Sigmoid colon (tissue), 7 donors: ENCODE measurements around the gene KCNH5. TPM values are rescaled to one million over a fixed set of nuclear protein-coding genes. Genes with fewer than 3 reads are reported as not detected.

Source experiments
- DNase-seq: peaks from one replicate; pipeline ENCODE4 v3.0.0-alpha.2; 2019
- H3K27ac ChIP-seq, 4 donors: fragments of 200-600 bp; sonication (generic); one replicate each; pipeline ENCODE4 v1.5.1; 2016 to 2019; ENCODE audit warnings: mild to moderate bottlenecking in 1 of 4
- H3K27me3 ChIP-seq, 3 donors: fragments of 200-600 bp; sonication (generic); one replicate each; pipeline ENCODE4 v1.5.1; 2019; ENCODE audit warnings: mild to moderate bottlenecking in 1 of 3
- H3K36me3 ChIP-seq, 4 donors: fragments of 200-600 bp; sonication (generic); one replicate each; pipeline ENCODE4 v1.5.1; 2016 to 2019
- H3K4me1 ChIP-seq, 4 donors: fragments of 200-600 bp; sonication (generic); one replicate each; pipeline ENCODE4 v1.5.1; 2017 to 2019
- H3K4me3 ChIP-seq, 4 donors: fragments of 200-600 bp; sonication (generic); one replicate each; pipeline ENCODE4 v1.5.1; 2017 to 2019; ENCODE audit warnings: mild to moderate bottlenecking in 2 of 4, moderate library complexity in 1 of 4
- H3K9me3 ChIP-seq, 4 donors: fragments of 200-600 bp in 3 of 4; sonication (generic) in 3 of 4; one replicate each; pipeline versions ENCODE4 v1.5.1 to v1.6.1; 2013 to 2019
- CTCF ChIP-seq, 4 experiments: fragments of 450-650 bp in 3 of 4; fragments of 200-600 bp in 1 of 4; IDR thresholded peaks; one replicate each; pipeline ENCODE4 v1.5.1; 2016 to 2019; ENCODE audit warnings: antibody characterized with exemption in 4 of 4, mild to moderate bottlenecking in 3 of 4, moderate library complexity in 2 of 4
- EP300 ChIP-seq, 4 donors: sonication (generic); formaldehyde crosslinking; IDR thresholded peaks; one replicate each; pipeline ENCODE4 v1.6.1; 2017; ENCODE audit warnings: antibody characterized with exemption in 4 of 4
- POLR2A ChIP-seq, 2 donors: fragments of 450-650 bp; IDR thresholded peaks; one replicate each; pipeline ENCODE4 v1.6.1; 2016; ENCODE audit warnings: antibody characterized with exemption in 2 of 2, mild to moderate bottlenecking in 2 of 2, moderate library complexity in 2 of 2
- POLR2AphosphoS5 ChIP-seq, 4 donors: sonication (generic); formaldehyde crosslinking; IDR thresholded peaks; one replicate each; pipeline ENCODE4 v1.6.1; 2017; ENCODE audit warnings: antibody characterized with exemption in 4 of 4
- WGBS, 2 donors: extraction: QIAGEN DNeasy Blood & Tissue Kit; methylation state at CpG; one replicate each; pipeline ENCODE4 v1.1.7; 2013; 5-methylcytosine and 5-hydroxymethylcytosine counted together
- intact Hi-C: fragments of 100-400 bp; cut with DNase I; formaldehyde crosslinking; loops from one replicate; pipeline ENCODE4 v1.15.1; 2023
- polyA plus RNA-seq, 3 donors: library from polyadenylated mRNA; stranded (reverse); fragments of 200-250 nt; gene quantifications; one replicate each; pipeline ENCODE4 v1.2.3, GENCODE V29; 2013
- total RNA-seq, 4 donors: library from RNA; depleted of rRNA; stranded (reverse); fragments of >200 nt; gene quantifications; one replicate each; pipeline ENCODE4 v1.1.0, GENCODE V29; 2016
- donor health status: healthy with polysubstance abuse.
- donor health status: Bipolar disorder and iron deficiency.
- donor health status: healthy.

The KCNH5 gene
- total and polyA plus RNA-seq, 7 donors: 0.09 to 0.36 (median 0.27) TPM; not detected in 2

DNA sequence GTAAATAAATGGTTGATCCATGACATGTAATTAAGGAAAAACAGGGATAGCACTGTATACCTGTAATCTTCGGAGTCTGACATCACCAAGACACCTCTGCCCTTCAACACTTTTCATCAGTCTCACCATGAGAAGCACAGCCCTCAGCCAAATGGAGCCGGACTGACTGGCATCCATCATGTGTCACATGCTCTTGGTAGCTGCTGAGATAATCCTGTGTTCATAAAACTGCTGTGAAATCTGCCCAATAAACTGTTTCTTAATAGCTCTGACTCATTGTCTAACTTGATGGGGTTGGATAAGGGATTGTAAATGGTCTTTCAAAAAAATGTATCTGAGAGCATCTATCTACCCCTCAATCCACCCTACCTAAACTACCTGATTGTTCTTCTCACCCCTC is 33.6 kb downstream of the KCNH5 start:
- Histone ChIP-seq H3K9me3 (no peaks in the 10 kb centered on the region), H3K36me3 (no peaks in the 10 kb centered on the region), H3K27me3 (no peaks in the 10 kb centered on the region), H3K27ac (no peak overlapping the region), H3K4me1 (no peaks in the 10 kb centered on the region), H3K4me3 (no peak overlapping the region)
- no peak for DNase-seq
- WGBS, 2 donors: 69 to 85% methylated on average over 2 of the region's 2 CpGs
- intact Hi-C loops: no loop called here
- TF ChIP-seq EP300 (IDR thresholded peaks at IDR 0.05): no peak
- TF ChIP-seq POLR2A (IDR thresholded peaks at IDR 0.05): no peak
- TF ChIP-seq POLR2AphosphoS5 (IDR thresholded peaks at IDR 0.05): no peak
- no peak for TF ChIP-seq CTCF (IDR thresholded peaks at IDR 0.05)

DNA sequence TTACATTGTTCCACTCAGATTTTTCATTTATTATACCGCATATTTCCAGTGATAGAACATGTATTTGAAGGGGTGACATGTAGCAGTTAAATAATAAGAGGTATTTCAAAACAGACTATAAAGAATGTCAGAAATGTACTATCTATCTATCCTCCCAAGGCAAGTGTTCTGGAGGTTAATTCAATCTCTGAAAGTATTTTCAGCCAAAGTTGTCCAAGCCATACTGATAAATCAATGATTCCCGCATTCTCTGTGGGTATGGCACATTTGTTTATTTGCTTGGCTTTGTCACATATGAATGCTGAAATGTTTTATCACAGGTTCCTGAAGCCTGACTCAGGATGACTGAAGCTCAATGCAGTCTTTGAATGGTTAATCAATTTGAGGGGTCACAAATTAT is 35.8 kb downstream of the KCNH5 start:
- no peak for DNase-seq
- WGBS, 2 donors: 86 to 89% methylated on average over 2 of the region's 2 CpGs
- TF ChIP-seq EP300 (IDR thresholded peaks at IDR 0.05) (no peak), POLR2A (IDR thresholded peaks at IDR 0.05) (no peak)
- Histone ChIP-seq H3K9me3 (no peaks in the 10 kb centered on the region), H3K4me1 (no peaks in the 10 kb centered on the region), H3K4me3 (no peak overlapping the region), H3K27me3 (no peaks in the 10 kb centered on the region), H3K27ac (no peak overlapping the region), H3K36me3 (no peaks in the 10 kb centered on the region)
- intact Hi-C loops: no loop called here

DNA sequence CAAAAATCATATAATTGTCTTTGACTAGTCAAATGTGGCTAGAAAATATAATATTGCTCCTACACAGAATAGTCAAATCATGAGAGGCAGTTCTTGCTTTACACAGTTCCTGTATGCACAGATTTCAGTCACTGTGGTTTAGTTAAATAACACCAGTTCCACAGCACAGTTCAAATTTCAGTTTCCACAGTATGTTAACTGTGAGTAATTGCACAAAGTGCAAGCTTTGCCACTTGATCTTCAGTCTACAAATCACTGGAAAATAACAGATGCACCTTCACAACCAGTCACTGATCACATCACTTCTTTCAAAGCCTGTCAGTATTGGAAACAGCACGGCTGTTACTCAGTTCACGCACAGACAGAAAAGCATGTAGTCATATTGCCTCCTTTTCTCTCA is 38.7 kb downstream of the KCNH5 start:
- intact Hi-C loops: no loop called here
- DNase-seq: no peak
- WGBS, 2 donors: 80 to 85% methylated on average over 2 of the region's 2 CpGs
- H3K4me1 ChIP-seq: no peaks in the 10 kb centered on the region
- no peaks in the 10 kb centered on the region for H3K36me3 ChIP-seq
- H3K27me3 ChIP-seq: no peaks in the 10 kb centered on the region
- no peaks in the 10 kb centered on the region for H3K9me3 ChIP-seq
- no peak overlapping the region for H3K4me3 ChIP-seq
- H3K27ac ChIP-seq: no peak overlapping the region
- TF ChIP-seq POLR2AphosphoS5 (IDR thresholded peaks at IDR 0.05) (no peak), EP300 (IDR thresholded peaks at IDR 0.05) (no peak), CTCF (IDR thresholded peaks at IDR 0.05) (no peak)

DNA sequence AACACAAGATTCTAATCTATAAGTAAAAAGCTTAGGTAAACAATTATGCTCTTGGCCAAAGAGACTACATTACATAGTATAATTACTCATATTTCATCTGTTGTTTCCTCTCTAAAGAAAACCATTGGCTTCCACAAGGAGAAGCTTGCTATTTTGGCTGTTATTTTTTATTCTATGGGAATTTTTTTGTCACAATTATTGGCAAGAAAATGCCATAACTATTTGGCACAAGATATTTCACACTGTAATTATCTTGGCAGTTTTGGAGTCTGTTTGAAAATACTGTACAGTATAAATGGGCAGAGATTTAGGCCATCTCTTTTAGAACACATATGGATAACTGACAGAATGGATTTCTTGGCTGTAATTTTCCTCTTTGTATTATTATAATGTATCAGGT is 51.2 kb downstream of the KCNH5 start:
- TF ChIP-seq POLR2A (IDR thresholded peaks at IDR 0.05) (no peak), CTCF (IDR thresholded peaks at IDR 0.05) (no peak), EP300 (IDR thresholded peaks at IDR 0.05) (no peak), POLR2AphosphoS5 (IDR thresholded peaks at IDR 0.05) (no peak)

GRCh38 chr14:62988967-62989366 is 56.3 kb downstream of the KCNH5 start:
- Histone ChIP-seq H3K27ac (no peak overlapping the region), H3K36me3 (no peaks in the 10 kb centered on the region), H3K27me3 (no peaks in the 10 kb centered on the region), H3K9me3 (no peaks in the 10 kb centered on the region), H3K4me3 (no peak overlapping the region), H3K4me1 (no peaks in the 10 kb centered on the region)
- TF ChIP-seq POLR2A (IDR thresholded peaks at IDR 0.05): no peak
- TF ChIP-seq POLR2AphosphoS5 (IDR thresholded peaks at IDR 0.05): no peak
- TF ChIP-seq EP300 (IDR thresholded peaks at IDR 0.05): no peak
- no peak for DNase-seq
- 49 to 62% methylated on average over 3 of the region's 3 CpGs for WGBS, 2 donors
- intact Hi-C loops: no loop called here

More for the DNA sequence above, 51.2 kb downstream of the KCNH5 start:
- Histone ChIP-seq H3K4me3 (no peak overlapping the region), H3K4me1 (no peaks in the 10 kb centered on the region), H3K36me3 (no peaks in the 10 kb centered on the region), H3K27me3 (no peaks in the 10 kb centered on the region), H3K9me3 (no peaks in the 10 kb centered on the region), H3K27ac (no peak overlapping the region)
- no peak for DNase-seq
- intact Hi-C loops: no loop called here

DNA sequence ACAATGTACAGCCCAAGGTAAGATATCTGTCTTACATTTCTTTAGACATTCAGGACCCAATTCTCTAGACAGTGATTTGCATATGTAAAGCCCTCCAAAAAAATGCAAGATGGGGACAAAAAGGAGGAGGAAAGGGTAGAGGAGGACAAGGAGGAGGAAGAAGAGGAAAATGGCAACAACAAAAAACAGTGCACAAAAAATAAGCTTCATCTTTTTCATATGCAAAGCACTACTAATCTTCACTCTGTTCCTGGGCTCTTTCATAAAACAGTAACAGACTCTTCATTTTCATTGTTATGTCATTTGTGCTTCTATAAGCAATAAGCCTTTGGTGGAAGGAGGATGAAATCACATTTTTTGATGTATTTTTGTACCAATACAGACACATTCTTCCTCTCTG is 61.4 kb downstream of the KCNH5 start:
- no peaks in the 10 kb centered on the region for H3K4me1 ChIP-seq
- H3K27ac ChIP-seq: no peak overlapping the region
- intact Hi-C loops: no loop called here
- no peaks in the 10 kb centered on the region for H3K27me3 ChIP-seq
- H3K36me3 ChIP-seq: no peaks in the 10 kb centered on the region
- TF ChIP-seq POLR2AphosphoS5 (IDR thresholded peaks at IDR 0.05): no peak
- TF ChIP-seq EP300 (IDR thresholded peaks at IDR 0.05): no peak
- no peak for TF ChIP-seq CTCF (IDR thresholded peaks at IDR 0.05)
- TF ChIP-seq POLR2A (IDR thresholded peaks at IDR 0.05): no peak
- H3K4me3 ChIP-seq: no peak overlapping the region
- no peak for DNase-seq
- H3K9me3 ChIP-seq: no peaks in the 10 kb centered on the region
